GM11168 (cell line): ENCODE data around the gene F7.

Experiments used
- in situ Hi-C: fragments of 300-500 bp; cut with MboI; formaldehyde crosslinking; loops from one replicate; pipeline ENCODE4 v1.12.0; 2022; ENCODE audit warnings: low sequenced_read_pairs; ENCODE audit not compliant: unreplicated experiment

F7 gene

DNA sequence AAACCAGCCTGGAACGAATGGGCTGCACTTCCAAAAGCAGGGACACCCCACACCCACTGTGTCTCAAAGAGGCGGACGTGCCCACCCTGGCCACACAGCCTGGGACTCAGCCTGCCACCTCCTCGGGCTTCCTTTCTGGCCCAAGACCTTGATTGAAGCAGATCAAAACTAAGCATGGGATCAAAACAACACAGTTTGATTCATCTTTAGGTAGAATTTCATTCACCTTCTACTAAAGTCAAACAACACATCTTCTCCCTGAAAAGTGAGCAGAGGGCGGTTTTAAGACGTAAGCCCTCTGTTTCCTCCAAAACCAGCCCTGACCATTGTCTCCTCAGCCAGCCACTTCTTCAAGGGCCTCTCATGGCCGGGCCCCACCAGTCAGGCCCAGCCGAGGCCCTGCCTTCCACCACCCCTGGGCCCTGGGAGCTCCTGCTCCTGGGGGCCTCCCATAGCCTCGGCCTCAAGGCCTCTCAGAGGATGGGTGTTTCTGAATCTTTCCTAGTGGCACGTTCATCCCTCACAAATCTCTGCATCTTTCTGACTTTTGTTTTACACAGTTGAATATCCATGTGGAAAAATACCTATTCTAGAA, 10.7 kb downstream of the F7 start:
- in situ Hi-C loops: no loop called here

- in situ Hi-C loops: no loop called here
These were observed 11.3 kb downstream of the F7 start for GRCh38 chr13:113116871-113117271.

GRCh38 chr13:113117335-113117872, 11.8 kb downstream of the F7 start:
- in situ Hi-C loops: no loop called here

- in situ Hi-C loops: no loop called here
These were observed 12.3 kb downstream of the F7 start for GRCh38 chr13:113117911-113118260.

- in situ Hi-C loops: no loop called here
These were observed 12.8 kb downstream of the F7 start for GRCh38 chr13:113118261-113119021.

- in situ Hi-C loops: no loop called here
These were observed 13.7 kb downstream of the F7 start for GRCh38 chr13:113119166-113119821.

- in situ Hi-C loops: no loop called here
These were observed 14.2 kb downstream of the F7 start for GRCh38 chr13:113119822-113120189.

GRCh38 chr13:113120300-113121182, 14.9 kb downstream of the F7 start:
- in situ Hi-C loops: no loop called here

DNA sequence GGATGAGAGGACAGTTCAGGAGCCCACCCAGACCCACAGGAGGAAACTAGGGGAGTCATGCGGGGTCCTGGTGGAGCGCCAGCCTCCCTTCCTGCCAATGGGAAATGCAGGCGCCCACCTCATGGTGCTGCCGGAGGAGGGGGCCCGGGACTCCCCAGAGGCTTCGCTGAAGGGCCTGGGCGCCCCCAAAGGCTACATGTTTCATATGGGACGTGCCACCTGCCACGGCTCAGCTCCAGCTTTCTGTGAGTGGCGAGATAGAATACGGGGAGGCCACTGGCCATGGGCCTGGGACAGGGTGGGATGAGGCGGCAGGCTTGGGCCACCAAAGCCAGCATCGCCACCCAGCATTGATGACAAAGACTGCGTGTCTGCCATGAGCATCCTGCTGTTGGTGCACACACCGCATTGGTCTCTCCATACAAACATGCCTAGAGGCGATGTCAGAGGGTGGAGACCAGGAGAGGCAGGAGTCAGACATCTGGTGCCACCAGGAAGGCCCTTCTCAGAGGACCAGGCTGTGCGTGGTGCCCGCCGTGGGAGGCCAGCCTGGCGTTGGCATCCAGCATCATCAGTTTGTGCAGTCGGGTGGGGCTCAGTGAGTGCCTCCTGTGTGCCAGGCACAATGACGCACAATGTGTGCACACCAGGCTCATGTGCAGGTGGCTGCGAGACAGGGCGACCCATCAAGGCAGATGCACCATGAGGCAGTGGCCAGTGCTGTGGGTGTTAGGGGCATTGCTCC, 15.8 kb downstream of the F7 start:
- in situ Hi-C loops: no loop called here

- in situ Hi-C loops: no loop called here
These were observed 16.4 kb downstream of the F7 start for GRCh38 chr13:113121928-113122471.

- in situ Hi-C loops: no loop called here
These were observed 17.1 kb downstream of the F7 start, which contains the start of gene F10 for GRCh38 chr13:113122550-113123225. Gene F10, plus strand, starts transcription at chr13:113122799. Its CDS starts 57 bp downstream, at chr13:113122856.

- in situ Hi-C loops: no loop called here
These were observed 17.9 kb downstream of the F7 start for GRCh38 chr13:113123226-113124201.

DNA sequence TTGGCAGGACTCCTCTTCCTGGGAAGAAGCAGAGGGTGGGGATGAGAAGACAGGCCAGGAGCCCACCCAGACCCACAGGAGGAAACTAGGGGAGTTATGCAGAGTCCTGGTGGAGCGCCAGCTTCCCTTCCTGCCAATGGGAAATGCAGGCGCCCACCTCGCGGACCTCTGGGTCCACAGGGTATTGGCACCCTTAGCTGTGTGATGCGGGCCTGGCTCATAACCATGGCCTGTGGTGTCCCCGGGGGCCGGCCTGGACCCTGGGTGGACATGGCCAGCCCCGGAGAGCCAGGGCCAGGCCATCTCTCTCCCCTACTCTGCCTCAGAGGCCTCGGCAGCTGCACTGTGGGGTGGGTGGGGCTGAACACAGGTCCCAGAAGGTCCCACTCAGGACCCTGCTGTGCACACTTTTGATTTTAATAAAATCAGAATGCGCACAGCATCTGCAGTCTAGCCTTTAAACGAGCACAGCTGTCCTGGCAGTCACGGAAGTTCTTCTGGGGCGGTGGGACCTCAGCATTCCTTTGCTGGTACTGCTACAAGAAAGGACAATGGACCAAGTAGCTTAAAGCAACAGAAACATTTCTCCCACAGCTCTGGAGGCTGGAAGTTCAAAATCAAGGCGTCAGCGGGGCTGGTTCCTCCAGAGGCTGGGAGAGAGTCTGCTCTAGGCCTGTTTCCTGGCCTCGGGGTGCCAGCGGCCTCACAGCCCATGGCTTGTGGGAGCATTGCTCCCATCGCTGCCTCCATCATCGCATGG, 18.8 kb downstream of the F7 start:
- in situ Hi-C loops: no loop called here

DNA sequence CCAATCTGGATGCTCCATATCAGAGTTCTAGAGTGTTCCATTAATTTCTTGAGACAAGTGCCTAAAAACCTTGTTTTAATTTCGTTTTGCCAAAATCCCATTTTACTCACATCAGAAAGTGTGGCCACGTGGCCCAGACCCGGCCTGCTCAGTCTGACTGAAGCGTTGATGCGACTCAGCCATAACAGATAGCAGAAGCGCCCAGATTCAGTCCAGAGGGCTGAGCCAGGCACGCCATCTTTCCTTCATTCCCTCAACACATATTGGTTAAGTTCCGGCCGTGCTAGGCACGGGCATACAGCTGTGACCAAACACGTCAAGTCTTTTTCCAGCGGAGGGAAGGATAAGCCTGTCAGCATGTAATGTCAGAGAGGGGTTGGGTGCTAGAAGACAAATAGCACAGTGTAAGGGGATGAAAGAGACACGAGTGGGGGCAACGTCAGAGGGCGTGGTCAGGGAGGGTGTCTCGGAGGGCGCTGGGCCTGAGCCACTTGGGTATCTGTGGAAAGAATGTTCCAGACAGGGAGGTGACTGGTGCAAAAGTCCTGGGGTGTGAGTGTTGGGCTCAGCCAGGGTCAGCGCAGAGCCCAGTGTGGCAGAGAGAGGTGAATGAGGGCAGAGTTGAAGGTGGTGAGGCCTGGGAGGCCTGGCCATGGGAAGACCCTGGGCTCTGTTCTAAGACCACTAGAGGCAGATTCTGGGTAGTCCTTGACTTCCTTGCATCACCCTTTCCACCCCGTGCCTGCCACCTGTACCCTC, 20.1 kb downstream of the F7 start:
- in situ Hi-C loops: no loop called here

DNA sequence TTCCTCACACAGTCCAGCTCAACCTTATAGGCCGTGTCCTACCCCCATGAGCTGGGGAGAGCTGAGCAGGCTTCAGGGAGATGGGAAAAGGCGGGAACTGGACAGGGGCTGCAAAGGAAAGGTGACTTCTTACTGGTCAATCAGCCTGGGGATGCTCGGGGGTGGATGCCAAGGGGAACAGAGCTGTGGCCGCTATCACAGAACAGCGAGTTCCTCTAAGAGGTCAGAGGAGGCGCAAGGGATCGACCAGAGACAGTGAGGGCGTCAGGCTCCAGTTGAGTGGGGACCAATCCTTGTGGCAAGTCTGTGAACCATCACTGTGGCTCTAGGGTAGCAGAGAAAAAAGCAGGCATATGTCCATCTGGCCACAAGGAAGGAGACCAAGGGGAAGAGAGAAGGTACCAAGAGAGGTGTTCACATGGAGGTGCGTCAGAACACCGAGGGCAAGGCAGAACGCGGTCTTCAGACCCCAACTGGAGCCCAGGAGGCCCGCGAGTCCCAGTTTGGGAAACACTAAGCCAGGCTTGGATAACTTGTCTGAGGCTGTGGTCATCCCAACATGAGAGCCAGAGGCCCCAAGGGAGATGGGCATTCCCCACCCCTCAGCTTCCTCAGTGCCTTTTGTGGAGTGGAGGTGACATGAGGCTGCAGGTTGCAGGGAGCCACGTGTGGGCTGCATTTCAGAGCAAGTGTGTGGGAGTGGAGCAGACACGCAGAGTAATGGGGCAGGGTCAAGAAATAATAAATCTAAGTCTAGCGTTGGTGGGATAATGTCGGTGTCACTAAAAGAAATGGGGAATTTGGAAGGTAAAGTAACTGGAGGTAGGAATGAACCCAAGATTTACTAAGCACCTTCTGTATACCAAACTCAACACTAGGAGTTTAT, 20.9 kb downstream of the F7 start:
- in situ Hi-C loops: no loop called here
